ENCODE data around the gene EXOC2.

Gene EXOC2

DNA sequence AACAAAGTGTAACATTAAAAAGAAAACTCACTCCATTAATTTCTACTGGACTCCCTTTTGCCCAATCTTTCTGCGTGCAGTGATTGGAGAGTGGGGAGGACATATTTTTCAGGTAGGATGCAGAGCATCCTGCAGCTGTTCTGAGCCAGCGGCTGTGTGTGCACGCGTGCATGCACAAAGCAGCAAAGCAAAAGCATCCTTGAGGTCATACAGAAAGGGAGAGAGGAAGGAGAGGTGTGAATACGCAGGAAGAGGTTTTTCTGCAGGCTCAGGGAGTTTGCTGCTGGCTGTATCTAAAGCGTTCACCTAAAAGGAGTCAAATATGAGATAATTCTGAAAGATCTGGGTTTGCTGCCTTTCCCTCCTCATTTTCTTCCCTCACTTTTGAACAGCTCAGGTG lies 144.4 kb downstream of the EXOC2 start:
- DNase-seq (ENCODE audit: low read depth): no peak
- TF ChIP-seq CTCF (IDR thresholded peaks at IDR 0.05; ENCODE audit: low read length, missing control alignments): no peak

GRCh38 chr6:548091-548490 lies 144.8 kb downstream of the EXOC2 start:
- DNase-seq (ENCODE audit: low read depth): no peak
- TF ChIP-seq CTCF (IDR thresholded peaks at IDR 0.05; ENCODE audit: low read length, missing control alignments): no peak
- no peak overlapping the region for H3K4me3 ChIP-seq (replicated peaks; ENCODE audit: low read depth, low read length)

More for the DNA sequence above, 144.4 kb downstream of the EXOC2 start:
- no peak overlapping the region for H3K4me3 ChIP-seq (replicated peaks; ENCODE audit: low read depth, low read length)

GRCh38 chr6:540490-540889 lies 152.4 kb downstream of the EXOC2 start:
- no peak for DNase-seq (ENCODE audit: low read depth)
- no peak overlapping the region for H3K4me3 ChIP-seq (replicated peaks; ENCODE audit: low read depth, low read length)
- no peak for TF ChIP-seq CTCF (IDR thresholded peaks at IDR 0.05; ENCODE audit: low read length, missing control alignments)

- no peak for TF ChIP-seq CTCF (IDR thresholded peaks at IDR 0.05; ENCODE audit: low read length, missing control alignments)
- DNase-seq (ENCODE audit: low read depth): no peak
Measured at GRCh38 chr6:537114-537513, 155.8 kb downstream of the EXOC2 start.

GRCh38 chr6:530425-530824 lies 162.5 kb downstream of the EXOC2 start:
- TF ChIP-seq CTCF (IDR thresholded peaks at IDR 0.05; ENCODE audit: low read length, missing control alignments): no peak
- H3K4me3 ChIP-seq (replicated peaks; ENCODE audit: low read depth, low read length): no peak overlapping the region
- no peak for DNase-seq (ENCODE audit: low read depth)

More at GRCh38 chr6:537114-537513, 155.8 kb downstream of the EXOC2 start:
- H3K4me3 ChIP-seq (replicated peaks; ENCODE audit: low read depth, low read length): no peak overlapping the region

- TF ChIP-seq CTCF (IDR thresholded peaks at IDR 0.05; ENCODE audit: low read length, missing control alignments): no peak
- DNase-seq (ENCODE audit: low read depth): no peak
- H3K4me3 ChIP-seq (replicated peaks; ENCODE audit: low read depth, low read length): no peak overlapping the region
Measured at GRCh38 chr6:528989-529388, 163.9 kb downstream of the EXOC2 start.

GRCh38 chr6:527989-528673 lies 164.8 kb downstream of the EXOC2 start:
- H3K4me3 ChIP-seq (replicated peaks; ENCODE audit: low read depth, low read length): no peak overlapping the region
- no peak for DNase-seq (ENCODE audit: low read depth)
- TF ChIP-seq CTCF (IDR thresholded peaks at IDR 0.05; ENCODE audit: low read length, missing control alignments): no peak
